GM19035 (cell line): ENCODE results near the gene ZIC5.

Experiments
- ATAC-seq: cut with Tn5 transposase; IDR thresholded peaks from one replicate; pipeline ENCODE4 v1.9.1; 2021; ENCODE audit not compliant: unreplicated experiment

ZIC5 gene

DNA sequence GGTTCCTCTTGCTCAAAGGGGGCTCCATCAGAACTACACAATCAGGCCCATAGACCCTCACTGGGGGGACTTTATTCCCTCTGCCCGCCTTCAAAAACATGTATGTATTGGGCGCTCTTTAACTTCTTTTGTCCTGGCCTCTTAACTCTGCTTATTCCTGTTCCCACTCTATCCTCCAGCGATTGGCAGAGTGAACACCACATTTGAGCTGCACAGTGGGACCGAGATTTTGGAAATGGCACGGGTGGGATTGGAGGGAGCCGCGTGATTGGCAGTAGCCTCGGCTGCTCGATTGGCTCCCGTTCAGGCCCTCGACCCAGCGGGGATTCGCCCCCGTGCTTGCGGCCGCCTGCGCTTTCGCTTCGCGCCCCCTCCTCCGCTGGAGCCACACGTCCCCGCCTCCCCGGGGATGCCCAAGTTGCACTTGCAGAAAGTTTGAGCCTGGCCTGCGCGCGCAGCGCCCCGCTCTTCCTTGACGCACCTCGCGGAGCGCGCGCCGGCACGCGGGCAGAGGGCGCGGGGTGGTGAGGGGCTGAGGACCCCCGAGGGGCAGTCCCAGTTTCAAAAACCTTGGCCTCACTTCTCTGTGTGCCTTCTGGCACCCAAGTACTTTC is at the start of gene ZIC5:
Gene ZIC5, minus strand, starts transcription at position 192 of the 614 bp plus-strand sequence. Its CDS starts 164 bp downstream, at position 28.
- ATAC-seq, result no peak

DNA sequence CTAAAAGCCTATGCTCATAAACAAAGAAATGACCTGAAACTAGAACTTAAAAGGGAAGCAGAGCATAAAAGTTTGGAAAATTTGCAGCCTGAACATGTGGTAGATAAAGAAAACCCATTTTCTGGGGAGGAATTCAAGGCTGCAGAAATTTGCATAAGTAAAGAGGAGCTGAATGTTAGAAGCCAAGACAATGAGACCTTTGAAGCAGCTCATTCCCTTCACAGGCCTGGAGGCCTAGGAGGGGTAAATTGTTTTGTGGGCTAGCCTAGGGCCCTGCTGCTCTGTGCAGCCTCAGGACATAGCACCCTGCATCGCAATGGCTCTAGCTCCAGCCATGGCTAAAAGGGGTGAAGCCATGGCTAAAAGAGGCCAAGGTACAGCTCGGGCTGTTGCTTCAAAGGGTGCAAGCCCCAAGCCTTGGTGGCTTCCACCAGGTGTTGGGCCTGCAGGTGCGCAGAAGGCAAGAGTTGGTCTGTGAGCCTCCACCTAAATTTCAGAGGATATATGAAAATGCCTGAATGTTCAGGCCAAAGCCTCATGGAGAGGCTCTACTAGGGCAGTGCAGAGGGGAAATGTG is 48.3 kb upstream of the ZIC5 start:
- ATAC-seq, result no peak

DNA sequence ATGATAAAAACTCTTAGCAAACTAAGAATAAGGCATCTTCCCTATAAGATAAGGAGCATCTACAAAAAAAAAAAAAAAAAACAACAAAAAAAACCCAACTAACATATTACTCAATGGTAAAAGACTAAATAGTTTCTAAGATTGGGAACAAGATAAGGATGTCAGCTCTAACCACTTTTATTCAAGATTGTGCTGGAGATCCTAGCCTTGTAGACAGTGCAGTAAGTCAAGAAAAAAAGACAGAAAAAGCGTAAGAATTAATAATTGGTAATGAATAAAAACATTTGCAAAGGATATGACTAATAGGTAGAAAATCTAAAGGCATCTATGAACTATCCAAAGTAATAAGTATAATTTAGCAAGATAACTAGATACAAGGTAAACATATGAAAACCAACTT is 43.1 kb upstream of the ZIC5 start:
- no peak for ATAC-seq

DNA sequence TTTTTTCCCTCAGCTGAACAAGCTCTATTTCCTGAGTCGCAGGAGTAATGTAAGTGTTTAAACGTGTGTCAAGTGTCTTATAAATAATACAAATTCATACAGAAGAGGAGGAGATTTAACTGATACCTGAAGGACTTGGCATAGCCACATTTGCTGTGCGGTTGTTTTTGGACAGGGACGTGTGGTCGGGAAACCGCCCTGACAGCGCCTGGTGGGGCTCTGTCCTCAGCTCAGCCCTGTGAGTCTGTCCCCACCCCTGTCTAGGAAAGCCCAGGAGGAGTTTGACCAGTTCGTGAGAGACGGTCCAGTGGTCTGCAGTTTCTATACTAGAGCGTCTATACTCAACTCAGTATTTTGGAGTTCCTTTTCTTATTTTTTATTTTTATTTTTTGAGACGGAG is 26.7 kb upstream of the ZIC5 start:
- ATAC-seq, result no peak

DNA sequence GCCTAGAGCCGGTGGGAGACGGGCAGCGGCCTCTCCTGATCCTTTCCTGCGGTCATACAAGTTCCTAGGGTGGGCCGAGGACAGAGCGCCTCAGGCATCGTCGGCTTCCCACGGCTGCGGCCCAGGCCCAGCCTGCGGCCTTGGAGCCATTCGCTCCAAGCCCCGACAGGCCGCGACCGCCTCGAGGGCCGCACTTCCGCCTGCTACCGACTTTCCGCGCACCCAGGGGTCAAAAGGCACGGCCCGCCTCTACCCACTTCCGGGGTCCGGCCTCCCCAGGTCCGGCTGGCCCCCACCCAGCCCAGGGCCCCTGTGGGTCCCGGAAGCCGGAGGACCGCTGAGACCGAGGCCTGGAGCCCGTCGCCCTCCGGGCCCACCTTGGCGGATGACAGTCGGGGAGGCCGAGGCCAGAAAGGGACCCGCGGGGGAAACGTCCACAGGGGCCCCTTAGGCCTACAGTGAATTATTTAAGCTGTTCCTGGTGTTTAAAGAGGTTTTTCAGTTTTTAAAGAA is 26.2 kb upstream of the ZIC5 start:
- ATAC-seq, result no peak

DNA sequence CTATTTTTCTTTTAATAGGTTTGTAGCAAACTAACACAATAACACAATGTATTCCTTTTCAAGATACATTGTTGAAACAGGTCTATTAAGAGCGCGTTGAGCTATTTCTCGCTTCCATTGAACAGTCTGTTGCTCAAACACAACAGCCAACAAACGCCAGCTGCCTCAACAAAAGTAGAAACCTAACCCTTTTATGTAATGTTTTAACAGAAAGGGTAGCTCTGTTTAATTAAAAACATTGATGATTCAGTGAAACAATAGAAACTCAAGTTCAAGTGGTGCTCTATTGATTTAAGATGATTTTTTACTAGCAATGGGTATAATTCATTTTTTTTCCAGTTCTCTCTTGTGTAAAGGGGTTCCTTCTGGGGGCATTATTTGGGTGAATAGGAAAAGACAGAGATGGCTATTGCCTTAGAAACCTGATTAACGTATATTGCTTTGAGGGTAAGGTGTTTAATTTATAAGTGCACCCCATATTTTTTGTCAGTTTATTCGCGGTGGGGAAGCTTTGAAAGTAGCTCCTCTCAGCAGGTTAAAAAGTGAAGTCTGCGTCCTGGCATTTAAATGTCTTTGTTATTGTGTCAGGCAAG is 24.9 kb upstream of the ZIC5 start:
- no peak for ATAC-seq

DNA sequence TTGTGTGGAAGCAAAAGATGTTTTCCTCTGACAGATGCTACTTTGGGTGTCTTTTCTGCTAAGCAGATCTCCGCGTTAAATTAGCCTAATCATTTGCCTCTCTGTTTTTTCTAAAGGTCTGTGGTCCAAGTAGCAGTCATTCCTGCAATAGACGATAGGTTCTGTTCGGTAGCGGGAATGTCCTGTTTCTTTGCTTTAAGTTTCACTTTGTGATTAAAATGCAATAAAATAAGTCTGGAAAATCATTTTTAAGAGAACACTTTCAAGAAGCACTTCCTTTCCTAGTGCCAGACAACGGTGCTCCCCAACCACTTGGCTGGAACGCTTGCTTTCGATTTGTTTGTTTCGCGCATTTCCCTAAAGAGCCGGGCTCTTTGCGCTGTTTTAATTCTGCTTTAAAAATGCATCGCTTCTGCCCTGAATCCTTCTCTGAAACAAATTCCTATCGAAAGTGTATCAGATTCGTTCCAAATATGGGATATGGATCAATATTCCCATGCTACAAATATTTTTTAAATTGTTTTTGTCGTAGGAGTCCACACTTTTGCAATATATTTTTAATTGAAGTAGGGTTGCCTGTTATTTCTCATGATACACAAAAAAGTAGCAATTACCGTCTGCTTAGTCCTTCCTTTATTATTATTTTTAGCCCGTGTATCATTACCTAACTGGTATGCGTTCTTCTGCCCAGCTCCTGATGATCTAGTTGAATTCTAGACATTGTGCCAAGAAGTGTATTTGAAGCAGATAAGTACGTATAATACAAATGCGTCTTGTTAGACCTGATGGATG is 24.2 kb upstream of the ZIC5 start:
- no peak for ATAC-seq

DNA sequence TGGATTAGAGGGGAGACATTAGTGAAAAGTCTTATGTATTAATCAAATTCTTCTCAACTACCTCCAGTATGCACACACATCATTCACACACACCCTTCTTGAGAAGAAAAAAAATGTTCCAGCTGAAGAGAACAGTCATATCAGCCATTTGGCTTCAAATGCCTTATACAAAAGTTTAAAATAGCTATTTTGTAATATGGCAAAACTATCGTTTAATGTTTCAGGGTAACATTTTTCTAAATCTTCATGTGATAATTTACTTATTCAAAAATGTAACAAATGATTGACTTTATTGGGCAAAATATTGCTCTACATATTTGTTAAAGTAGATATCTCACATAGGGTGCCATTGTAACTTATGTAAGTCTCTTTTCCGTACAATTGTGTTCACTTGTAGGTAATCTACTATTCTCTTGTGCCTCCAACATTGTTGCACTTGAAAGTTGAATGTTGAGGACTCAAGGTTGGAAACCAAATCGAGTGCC is 23.6 kb upstream of the ZIC5 start:
- ATAC-seq, result no peak

DNA sequence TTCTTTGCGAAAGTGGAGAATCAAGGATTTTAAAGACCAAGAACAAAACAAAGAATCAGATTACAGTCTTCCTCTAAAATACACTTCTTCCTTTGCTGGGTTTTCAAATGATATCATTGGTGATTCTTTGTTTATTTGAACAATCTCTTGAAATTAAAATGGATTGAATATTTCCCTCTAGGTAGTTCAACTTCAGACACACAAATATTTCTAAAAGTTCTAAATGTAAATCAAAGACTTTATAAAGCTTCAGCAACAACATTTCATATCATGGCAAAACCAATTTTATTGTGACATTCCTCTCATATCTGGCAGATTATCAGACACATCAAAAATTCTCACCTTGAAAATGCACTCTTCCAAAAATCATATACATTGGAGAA is 23.1 kb upstream of the ZIC5 start:
- ATAC-seq, result no peak

DNA sequence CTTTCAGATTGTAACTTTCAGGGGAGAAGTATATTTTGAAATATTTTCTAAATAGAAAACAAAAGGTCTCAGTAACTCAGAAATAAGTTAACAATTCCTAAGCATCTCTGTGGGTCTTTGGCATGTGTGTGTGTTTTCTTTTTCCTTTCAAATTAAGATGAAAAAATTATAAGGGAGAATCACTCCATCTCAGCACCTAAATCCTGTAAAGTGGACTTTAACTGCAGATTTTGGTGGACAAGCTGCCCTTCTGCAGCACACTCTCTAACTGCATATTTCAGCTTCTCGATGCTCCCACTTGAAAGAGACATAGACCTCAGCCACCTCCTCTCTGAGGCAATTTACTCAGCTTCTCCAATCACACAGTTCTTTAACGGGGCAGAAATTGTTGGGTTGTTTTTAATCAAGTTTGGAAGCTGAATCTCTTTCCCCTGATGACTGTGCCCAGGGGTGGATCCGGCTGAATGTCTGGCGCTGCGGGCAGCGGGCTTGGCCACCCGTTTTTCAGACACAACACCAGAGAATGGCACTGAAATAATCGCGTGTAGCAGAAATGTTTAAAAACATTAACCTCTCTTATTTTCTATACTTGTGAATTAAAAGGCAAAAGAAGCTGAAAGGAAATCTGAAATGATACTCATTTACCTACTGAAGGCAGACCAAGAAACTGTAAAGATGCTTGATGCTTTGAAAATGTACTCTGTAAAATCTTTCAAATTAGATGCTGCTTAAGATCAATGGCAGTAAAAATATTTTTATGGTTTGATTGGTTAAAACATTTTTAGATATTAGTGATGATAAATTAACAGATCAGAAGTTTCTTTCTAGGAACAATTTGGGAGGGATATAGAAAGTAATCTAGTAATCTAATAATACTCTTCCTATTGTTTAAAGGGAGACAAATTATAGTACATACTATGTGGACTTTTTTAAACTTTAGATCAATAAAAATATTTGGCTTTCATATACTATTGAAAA is 22.4 kb upstream of the ZIC5 start:
- ATAC-seq, result no peak

DNA sequence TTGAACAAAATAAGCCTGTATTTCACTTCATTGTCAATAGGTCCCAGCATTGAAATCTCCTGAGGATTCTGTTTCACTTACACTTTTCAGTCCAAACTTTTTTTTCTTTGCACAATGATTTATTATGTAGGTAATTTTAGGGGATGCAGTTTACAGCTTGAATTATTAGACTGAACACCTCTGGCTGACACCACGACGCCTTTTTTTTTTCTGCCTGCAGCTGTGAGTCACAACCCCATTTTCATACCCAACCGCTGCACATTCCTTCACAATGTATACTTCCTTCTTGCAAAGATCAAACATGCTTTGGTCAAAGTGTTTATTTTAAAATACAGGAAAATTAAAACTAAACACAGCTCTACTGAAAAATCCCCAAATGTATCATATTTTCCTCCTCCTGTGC is 21.4 kb upstream of the ZIC5 start:
- no peak for ATAC-seq

DNA sequence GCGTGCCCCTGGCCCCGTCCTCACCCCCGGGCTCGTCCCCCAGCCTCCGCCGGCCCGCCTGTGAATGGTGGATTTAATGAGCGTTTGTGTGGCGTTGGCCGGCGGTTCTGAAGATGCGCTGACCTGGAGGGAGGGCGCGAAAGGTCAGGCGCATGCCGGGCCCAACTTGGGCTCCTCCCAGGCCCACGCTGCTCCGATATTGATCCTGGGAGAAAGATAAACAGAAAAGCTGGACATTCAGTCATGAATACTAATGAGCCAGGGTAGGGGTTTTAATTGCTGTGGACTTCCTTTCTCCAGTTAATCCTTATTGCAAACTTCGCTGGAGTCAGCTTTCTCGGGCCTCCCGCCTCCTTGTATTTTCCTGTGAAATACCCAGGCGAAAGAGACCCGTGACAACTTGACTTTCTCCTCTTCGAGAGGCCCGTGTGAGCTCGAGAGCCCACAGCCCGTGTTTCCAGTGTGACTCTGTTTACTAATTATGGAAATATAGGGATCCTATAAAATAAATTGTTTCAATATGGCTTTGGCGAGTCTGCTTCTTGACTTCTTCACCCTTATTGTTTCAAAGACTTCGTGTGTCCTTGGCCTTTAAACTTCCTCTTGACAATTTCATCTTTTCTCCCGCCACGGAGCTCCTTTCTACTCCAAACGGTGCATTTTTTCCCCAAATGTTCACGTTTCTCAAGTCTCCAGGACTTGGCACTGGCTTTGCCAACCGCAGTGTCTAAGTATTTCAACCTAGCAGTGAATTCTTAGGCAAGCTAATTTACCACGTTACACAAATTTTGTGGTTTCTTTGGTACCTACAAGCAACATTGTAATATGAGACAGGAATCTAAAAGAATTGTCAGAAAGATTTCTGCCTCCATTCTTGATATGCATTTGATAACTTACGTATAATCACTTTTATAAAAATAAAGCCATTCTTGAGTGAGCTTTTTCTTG is 20.5 kb upstream of the ZIC5 start:
- ATAC-seq, result no peak

DNA sequence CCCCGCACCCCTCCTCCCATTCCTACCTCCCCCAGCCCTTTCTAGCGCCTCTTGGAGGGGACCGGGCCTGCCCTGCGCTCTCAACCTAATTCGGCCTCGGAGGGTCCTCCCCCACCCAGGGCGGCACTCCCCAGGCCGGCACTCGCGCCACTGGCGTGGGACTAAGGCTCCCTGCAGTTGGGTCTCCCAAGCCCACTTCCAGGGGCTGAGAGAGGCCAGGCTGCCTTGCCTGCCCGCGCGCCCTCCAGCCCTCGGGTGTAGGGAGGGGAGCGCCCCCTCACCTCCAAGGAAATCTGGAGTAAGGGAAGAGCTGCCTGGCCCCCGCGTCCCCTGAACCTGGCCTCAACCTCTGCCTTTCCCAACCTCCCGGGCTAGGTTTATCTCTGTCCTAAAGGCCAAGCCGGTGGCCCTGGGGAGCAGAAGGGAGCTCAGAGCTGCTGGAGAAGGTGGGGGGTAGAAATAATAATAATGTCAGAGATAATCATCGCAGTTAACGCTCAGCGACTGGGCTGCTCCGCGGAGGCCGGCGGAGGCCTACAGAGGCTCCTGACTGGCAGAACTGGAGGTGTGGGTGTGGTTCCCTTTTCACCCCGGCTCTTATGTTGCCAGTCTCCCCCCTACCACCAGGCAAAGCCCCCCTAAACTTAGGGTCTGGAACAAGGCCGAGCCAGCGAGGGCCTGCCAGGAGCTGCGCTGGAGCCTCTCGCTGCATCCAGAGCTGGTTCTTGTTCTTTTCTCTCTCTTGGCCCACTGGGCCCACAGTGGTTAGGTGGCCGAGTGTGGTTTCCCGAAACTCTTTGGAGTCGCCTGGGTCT is 19.7 kb upstream of the ZIC5 start:
- ATAC-seq, result no peak

DNA sequence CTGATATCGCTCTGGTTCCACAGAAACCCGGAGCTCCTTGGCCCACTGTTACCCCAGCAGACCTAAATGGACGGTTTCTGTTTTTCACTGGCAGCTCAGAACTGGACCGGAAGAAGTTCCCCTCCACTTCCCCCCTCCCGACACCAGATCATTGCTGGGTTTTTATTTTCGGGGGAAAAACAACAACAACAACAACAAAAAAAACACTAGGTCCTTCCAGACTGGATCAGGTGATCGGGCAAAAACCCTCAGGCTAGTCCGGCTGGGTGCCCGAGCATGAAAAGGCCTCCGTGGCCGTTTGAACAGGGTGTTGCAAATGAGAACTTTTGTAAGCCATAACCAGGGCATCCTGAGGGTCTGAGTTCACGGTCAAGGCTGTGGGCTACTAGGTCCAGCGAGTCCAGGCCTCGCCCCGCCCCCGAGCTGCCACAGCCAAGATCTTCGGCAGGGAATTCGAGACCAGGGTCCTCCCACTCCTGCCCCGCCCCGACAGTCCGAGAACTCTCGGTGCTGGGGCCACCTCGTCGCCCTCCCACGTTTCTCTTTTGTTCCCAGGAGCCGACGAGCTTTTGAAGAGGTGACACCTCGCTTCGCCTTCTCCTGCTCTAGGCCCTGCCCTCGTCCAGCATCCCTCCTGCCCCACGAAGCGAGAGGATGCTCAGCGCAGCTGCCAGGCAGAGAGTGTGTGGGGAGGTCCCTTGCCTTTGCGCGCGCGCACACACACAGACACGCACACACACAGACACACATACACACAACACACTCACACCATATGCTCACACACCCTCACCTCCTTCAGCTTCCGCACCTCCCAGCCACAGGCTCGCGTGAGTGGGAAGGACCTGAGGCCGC is 18.8 kb upstream of the ZIC5 start:
- no peak for ATAC-seq

DNA sequence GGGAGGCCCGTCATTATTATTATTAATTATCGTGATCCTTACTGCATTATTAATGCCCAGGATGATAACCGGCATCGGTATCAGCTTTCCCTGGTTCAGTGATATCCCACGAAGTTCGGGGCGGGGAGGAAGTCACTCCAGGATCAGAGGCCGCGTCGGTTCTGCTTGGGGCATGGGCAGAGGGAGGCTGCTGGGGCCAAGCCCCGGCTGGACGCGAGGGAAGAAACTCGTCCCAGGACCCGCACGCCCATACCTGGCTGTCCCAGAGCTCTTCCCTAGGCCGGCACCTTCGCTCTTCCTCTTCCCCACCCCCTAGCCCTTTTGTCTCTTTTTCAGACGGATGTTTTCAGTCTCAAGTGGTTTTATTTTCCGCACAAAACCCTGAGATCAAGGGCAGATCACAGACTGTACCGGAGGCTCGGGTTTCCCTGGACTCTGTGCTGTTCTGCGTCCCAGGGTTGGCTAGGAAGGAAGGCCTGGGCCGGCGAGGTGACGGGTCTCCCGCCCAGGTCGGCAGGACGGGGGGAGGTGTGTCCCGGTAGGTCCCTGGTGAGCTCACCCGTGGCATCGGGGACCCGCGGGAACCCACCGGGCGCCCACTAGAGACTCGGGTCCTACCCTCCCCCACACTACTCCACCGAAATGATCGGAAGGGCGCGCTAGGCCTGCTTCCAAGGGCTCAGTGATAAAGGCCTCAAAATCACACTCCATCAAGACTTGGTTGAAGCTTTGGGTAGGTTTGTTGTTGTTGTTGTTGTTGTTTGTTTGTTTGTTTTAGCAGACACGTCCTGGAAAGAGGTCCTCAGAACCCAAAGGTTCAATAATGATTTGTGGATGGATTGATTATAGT is 17.9 kb upstream of the ZIC5 start:
- ATAC-seq, result no peak

DNA sequence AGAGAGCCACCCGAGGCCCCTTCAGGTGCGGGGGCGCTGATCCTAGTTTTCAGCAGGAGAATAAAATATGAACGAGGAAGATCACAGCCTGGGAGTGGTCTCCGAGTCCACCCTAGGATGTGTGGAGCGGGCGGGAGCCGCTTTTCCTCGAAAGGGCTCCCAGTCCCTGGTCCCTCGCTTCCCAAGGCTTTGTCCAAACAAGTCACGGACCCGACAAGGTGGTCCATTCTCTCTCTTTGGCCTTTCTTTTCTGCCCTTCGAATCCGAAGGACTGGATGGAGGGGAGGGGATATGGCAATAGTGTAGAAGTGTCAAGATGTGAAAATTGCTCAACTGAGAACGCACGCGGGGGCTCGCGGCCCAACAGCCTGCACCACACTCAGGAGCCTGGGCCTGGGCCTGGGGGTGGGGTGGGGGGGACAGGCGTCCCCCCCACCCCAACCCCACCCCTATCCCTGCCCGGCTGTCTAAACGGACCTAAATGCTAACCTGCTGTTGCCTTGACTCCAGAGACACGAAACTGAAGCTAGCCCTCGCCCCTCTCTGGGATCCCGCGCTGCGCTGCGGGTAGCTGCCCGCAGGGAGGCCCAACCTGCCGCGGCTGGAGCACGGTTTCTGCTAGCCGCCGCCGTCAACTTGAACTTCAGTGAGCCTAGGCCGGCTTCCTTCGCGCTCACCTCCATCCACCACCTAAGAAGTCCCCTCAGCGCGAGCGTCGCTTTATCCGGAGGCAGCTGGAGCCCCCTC is 17.1 kb upstream of the ZIC5 start:
- ATAC-seq, result no peak
